ENCODE data around the gene GALNS.

GRCh38 chr16:88856122-88856827, 472 bp downstream of the GALNS start:
- no peak for TF ChIP-seq CTCF (IDR thresholded peaks at IDR 0.05)
- no peak for TF ChIP-seq POLR2A (IDR thresholded peaks at IDR 0.05)
